HG02884 (cell line): Measurements from ENCODE around the gene KNDC1.
"Not testable (repeated sequence)": the region's sequence is repeated elsewhere in the genome, so short reads cannot be mapped to it uniquely, and the experiment has no call there.

Source experiments
- ATAC-seq: cut with Tn5 transposase; IDR thresholded peaks from one replicate; pipeline ENCODE4 v1.9.1; 2021; ENCODE audit warnings: mild to moderate bottlenecking, moderate library complexity; ENCODE audit not compliant: unreplicated experiment

KNDC1 gene

GRCh38 chr10:133126431-133127290, 33.4 kb upstream of the KNDC1 start:
- ATAC-seq, result no peak

- ATAC-seq, result no peak
These were observed 32.5 kb upstream of the KNDC1 start for GRCh38 chr10:133127291-133128125.

GRCh38 chr10:133128126-133129070, 31.6 kb upstream of the KNDC1 start:
- no peak for ATAC-seq

GRCh38 chr10:133129071-133129858, 30.8 kb upstream of the KNDC1 start:
- ATAC-seq, result no peak

- no peak for ATAC-seq
These were observed 30.0 kb upstream of the KNDC1 start for GRCh38 chr10:133129859-133130495.

- ATAC-seq, result no peak
These were observed 29.4 kb upstream of the KNDC1 start for GRCh38 chr10:133130602-133131001.

- no peak for ATAC-seq
These were observed 29.0 kb upstream of the KNDC1 start for GRCh38 chr10:133131053-133131452.

GRCh38 chr10:133131734-133132472, 28.1 kb upstream of the KNDC1 start:
- ATAC-seq, result no peak

GRCh38 chr10:133132473-133133291, 27.3 kb upstream of the KNDC1 start:
- ATAC-seq, result no peak

GRCh38 chr10:133133471-133134231, 26.4 kb upstream of the KNDC1 start:
- ATAC-seq, result no peak

- ATAC-seq, result no peak
These were observed 25.5 kb upstream of the KNDC1 start for GRCh38 chr10:133134411-133135115.

- no peak for ATAC-seq
These were observed 24.9 kb upstream of the KNDC1 start for GRCh38 chr10:133135116-133135465.

GRCh38 chr10:133137486-133138145, 22.4 kb upstream of the KNDC1 start:
- not testable (repeated sequence) for ATAC-seq

- no peak for ATAC-seq
These were observed 20.4 kb upstream of the KNDC1 start for GRCh38 chr10:133139551-133140065.

GRCh38 chr10:133140417-133141143, 19.4 kb upstream of the KNDC1 start:
- ATAC-seq, result no peak
